Esophagus squamous epithelium (tissue), 5 donors: Measurements from ENCODE around the gene SLC6A1. TPM values are rescaled to one million over a fixed set of nuclear protein-coding genes. Genes with fewer than 3 reads are reported as not detected.

Source experiments
- DNase-seq: peaks from one replicate; lab custom pipeline; 2025; lab: John Stamatoyannopoulos, UW
- H3K27ac ChIP-seq, 4 donors: fragments of 200-600 bp; sonication (generic); one replicate each; pipeline ENCODE4 v1.5.1; 2016 to 2019; ENCODE audit warnings: mild to moderate bottlenecking in 1 of 4
- H3K27me3 ChIP-seq, 4 donors: fragments of 200-600 bp; sonication (generic); 1 replicate in 3 of 4; 2 replicates in 1 of 4; pipeline versions ENCODE4 v1.5.1 to v1.6.0; 2017 to 2021; ENCODE audit warnings: antibody characterized with exemption in 1 of 4
- H3K36me3 ChIP-seq, 3 donors: fragments of 200-600 bp; sonication (generic); one replicate each; pipeline ENCODE4 v1.5.1; 2016 to 2019
- H3K4me1 ChIP-seq, 3 donors: fragments of 200-600 bp; sonication (generic); one replicate each; pipeline ENCODE4 v1.5.1; 2017 to 2019
- H3K4me3 ChIP-seq, 4 donors: fragments of 200-600 bp; sonication (generic); 1 replicate in 3 of 4; 2 replicates in 1 of 4; pipeline ENCODE4 v1.5.1; 2016 to 2019; ENCODE audit warnings: mild to moderate bottlenecking in 2 of 4, moderate library complexity in 1 of 4
- H3K9me3 ChIP-seq, 3 donors: fragments of 200-600 bp; sonication (generic); one replicate each; pipeline ENCODE4 v1.5.1; 2016 to 2019
- POLR2A ChIP-seq, 4 donors: fragments of 450-650 bp; IDR thresholded peaks; one replicate each; pipeline ENCODE4 v1.6.1; 2017; ENCODE audit warnings: antibody characterized with exemption in 4 of 4, mild to moderate bottlenecking in 4 of 4, moderate library complexity in 3 of 4
- WGBS, 2 donors: methylation state at CpG; one replicate each; pipeline ENCODE4 v1.1.5; 2018; 5-methylcytosine and 5-hydroxymethylcytosine counted together
- intact Hi-C: fragments of 100-400 bp; cut with DNase I; formaldehyde crosslinking; loops from one replicate; pipeline ENCODE4 v1.15.0; 2022
- total RNA-seq, 4 donors: library from RNA; depleted of rRNA; stranded (reverse); fragments of >200 nt; gene quantifications; one replicate each; pipeline ENCODE4 v1.1.0, GENCODE V29; 2016
- TF ChIP-seq, protein P1 (sequence below), 6 experiments: fragments of 450-650 bp in 4 of 6; fragments of 200-600 bp in 2 of 6; sonication (generic) in 2 of 6; IDR thresholded peaks; one replicate each; pipeline ENCODE4 v1.5.1; 2016 to 2019; ENCODE audit warnings: antibody characterized with exemption in 6 of 6, mild to moderate bottlenecking in 4 of 6, moderate library complexity in 4 of 6
- donor health status: DM: yes; HTN: yes; CAD: no.

SLC6A1 gene
- total RNA-seq, 4 donors from 2014 or later = 8.6 to 34.4 (median 22.3) TPM

DNA sequence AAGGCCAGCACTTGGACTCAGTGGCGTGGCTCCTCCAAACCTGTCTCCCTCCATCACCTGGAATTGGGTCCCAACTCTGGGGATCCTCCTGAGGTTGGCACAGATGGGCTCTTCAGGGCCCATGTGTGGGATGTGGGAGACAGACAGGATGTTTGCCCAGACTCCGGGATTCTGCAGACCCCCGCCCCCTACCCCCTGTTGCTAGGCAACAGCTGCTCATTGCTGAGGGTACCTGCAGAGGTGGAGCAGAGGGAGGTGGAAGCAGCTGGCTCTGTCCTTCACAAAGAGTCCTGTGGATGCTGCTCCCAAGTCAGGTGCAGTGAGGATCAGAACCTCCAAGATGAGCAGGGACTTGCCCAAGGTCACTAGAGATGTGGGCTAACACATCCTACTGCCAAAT is 40.0 kb upstream of the SLC6A1 start:
- Histone ChIP-seq H3K4me3 (no peak overlapping the region), H3K9me3 (no peaks in the 10 kb centered on the region), H3K36me3 (no peaks in the 10 kb centered on the region), H3K27me3 (peaks cover 0 to 51% (median 0%) of the 10 kb centered on the region in 4 donors), H3K27ac (no peak overlapping the region), H3K4me1 (peaks cover 0 to 4% (median 0%) of the 10 kb centered on the region in 3 donors)
- intact Hi-C loops = no loop called here
- DNase-seq = no peak
- 63% methylated on average over 2 of the region's 3 CpGs; no CpG with 5 or more reads in 1 of the 2 donors for WGBS, 2 donors
- TF ChIP-seq, protein P1, sequence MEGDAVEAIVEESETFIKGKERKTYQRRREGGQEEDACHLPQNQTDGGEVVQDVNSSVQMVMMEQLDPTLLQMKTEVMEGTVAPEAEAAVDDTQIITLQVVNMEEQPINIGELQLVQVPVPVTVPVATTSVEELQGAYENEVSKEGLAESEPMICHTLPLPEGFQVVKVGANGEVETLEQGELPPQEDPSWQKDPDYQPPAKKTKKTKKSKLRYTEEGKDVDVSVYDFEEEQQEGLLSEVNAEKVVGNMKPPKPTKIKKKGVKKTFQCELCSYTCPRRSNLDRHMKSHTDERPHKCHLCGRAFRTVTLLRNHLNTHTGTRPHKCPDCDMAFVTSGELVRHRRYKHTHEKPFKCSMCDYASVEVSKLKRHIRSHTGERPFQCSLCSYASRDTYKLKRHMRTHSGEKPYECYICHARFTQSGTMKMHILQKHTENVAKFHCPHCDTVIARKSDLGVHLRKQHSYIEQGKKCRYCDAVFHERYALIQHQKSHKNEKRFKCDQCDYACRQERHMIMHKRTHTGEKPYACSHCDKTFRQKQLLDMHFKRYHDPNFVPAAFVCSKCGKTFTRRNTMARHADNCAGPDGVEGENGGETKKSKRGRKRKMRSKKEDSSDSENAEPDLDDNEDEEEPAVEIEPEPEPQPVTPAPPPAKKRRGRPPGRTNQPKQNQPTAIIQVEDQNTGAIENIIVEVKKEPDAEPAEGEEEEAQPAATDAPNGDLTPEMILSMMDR (IDR thresholded peaks at IDR 0.05) = no peak
- TF ChIP-seq POLR2A (IDR thresholded peaks at IDR 0.05) = no peak

DNA sequence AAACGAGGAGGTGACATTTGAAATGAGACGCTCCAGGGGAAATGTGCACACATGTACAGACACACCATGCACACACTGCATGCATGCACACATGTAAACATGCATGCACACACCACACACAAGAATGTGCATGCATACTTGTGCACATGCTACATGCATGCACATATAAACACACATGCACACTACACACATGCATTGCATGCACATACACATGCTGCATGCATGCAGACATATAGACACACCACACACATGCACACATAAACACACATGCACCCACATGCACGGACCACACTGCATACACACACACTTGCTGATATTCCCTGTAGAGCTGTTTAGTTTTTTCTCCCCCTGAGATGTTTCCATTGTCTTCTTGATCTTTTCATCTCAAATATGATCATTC is 37.8 kb upstream of the SLC6A1 start:
- Histone ChIP-seq H3K27ac (no peak overlapping the region), H3K4me3 (no peak overlapping the region), H3K36me3 (no peaks in the 10 kb centered on the region), H3K27me3 (peaks cover 0 to 47% (median 0%) of the 10 kb centered on the region in 4 donors), H3K4me1 (peaks cover 0 to 4% (median 0%) of the 10 kb centered on the region in 3 donors), H3K9me3 (no peaks in the 10 kb centered on the region)
- intact Hi-C loops = no loop called here
- WGBS, 2 donors = 66 to 68% methylated on average over 3 of the region's 3 CpGs
- DNase-seq = no peak
- no peak for TF ChIP-seq POLR2A (IDR thresholded peaks at IDR 0.05)
- TF ChIP-seq, protein P1 (IDR thresholded peaks at IDR 0.05) = no peak

DNA sequence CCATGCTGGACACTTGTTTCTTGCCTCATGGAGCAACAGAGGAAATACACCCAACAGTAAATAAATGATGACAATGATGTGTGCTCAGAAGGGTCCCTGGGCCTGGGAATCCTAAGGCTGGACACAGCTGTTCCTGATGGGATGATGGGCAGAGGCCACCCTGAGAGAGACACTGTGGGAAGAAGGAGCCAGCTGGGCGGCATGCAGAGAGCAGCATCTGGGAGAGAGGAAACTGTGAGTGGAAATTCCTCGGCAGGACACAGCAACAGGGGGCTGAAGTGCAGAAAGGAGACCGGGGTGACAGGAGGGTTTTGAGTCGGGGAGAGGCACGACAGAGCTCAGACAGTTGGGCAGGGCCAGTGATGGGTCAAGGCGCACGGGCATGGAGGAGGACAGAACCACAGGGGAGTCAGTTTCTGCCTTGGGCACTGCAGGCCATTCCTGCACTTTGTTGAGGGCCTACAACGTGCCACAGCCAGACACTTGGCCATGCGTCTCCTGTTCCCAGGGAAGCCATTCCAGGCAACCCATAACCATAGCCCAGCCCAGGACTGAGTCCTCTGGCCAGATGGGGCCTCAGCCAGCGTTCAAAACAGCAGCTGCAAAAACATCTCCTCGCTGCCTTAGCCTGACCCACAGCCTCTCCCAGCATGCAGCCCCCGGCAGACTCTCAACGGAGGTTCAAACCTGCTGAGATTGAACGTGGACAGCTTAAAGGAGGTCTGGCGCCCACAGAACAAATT is 36.7 kb upstream of the SLC6A1 start:
- H3K36me3 ChIP-seq = no peaks in the 10 kb centered on the region
- no peaks in the 10 kb centered on the region for H3K9me3 ChIP-seq
- intact Hi-C loops = no loop called here
- peaks cover 0 to 3% (median 0%) of the 10 kb centered on the region in 3 donors for H3K4me1 ChIP-seq
- no peak overlapping the region for H3K27ac ChIP-seq
- 69 to 73% methylated on average over 14 to 15 of the region's 15 CpGs for whole genome bisulfite sequencing, 2 donors
- peaks cover 0 to 48% (median 0%) of the 10 kb centered on the region in 4 donors for H3K27me3 ChIP-seq
- no peak for TF ChIP-seq POLR2A (IDR thresholded peaks at IDR 0.05)
- TF ChIP-seq, protein P1 (IDR thresholded peaks at IDR 0.05) = no peak
- H3K4me3 ChIP-seq = no peak overlapping the region
- no peak for DNase-seq

DNA sequence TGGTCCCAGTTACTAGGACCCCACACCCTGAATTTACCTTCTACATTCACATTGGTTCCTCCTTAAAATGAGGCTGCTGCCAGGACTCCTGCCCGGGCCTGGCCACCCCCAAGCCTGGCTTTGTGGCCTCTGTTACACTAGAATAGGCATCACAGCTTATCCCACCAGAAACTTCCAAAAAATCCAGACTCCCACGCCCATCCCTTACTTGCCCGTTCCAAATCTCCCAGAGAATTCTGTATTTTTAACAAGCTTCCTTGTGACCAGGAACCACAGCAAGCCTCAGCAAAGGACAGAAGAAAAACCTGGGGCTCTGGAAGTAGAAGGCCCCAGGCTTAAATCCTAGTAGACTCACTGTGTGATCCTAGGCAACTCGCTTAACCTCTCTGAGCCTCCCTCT is 36.0 kb upstream of the SLC6A1 start:
- 56 to 64% methylated on average over 3 to 4 of the region's 4 CpGs for WGBS, 2 donors
- H3K4me1 ChIP-seq = no peaks in the 10 kb centered on the region
- H3K27me3 ChIP-seq = peaks cover 0 to 47% (median 0%) of the 10 kb centered on the region in 4 donors
- H3K9me3 ChIP-seq = no peaks in the 10 kb centered on the region
- no peak overlapping the region for H3K4me3 ChIP-seq
- TF ChIP-seq POLR2A (IDR thresholded peaks at IDR 0.05) = no peak
- TF ChIP-seq, protein P1 (IDR thresholded peaks at IDR 0.05) = no peak
- intact Hi-C loops = no loop called here
- no peaks in the 10 kb centered on the region for H3K36me3 ChIP-seq
- H3K27ac ChIP-seq = no peak overlapping the region
- DNase-seq = no peak

DNA sequence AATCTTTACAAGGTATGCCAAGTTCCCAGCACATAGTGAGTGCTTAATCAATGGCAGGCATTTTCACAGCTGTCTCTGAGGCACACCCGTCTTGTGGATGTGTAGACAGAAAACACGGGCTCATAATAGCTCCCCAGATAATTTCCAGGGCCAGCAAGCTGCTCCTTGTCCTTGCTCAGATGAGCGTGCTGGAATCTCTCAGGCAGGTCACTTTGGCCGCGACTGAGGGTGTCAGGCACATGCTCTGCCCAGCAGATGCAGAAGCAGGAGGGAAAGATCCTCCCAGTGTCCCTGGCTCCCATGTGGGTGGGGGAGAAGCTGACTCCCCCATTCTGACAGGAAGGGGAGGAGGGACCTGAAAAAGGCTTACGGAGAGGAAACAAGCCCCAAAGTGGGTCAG is 35.6 kb upstream of the SLC6A1 start:
- Histone ChIP-seq H3K36me3 (no peaks in the 10 kb centered on the region), H3K4me1 (no peaks in the 10 kb centered on the region), H3K9me3 (no peaks in the 10 kb centered on the region), H3K27me3 (peaks cover 0 to 47% (median 0%) of the 10 kb centered on the region in 4 donors), H3K27ac (no peak overlapping the region), H3K4me3 (no peak overlapping the region)
- no peak for DNase-seq
- WGBS, 2 donors = 67 to 75% methylated on average over 2 to 6 of the region's 6 CpGs
- intact Hi-C loops = no loop called here
- TF ChIP-seq POLR2A (IDR thresholded peaks at IDR 0.05) = no peak
- TF ChIP-seq, protein P1 (IDR thresholded peaks at IDR 0.05) = no peak
